Liver (tissue), 3 donors: ENCODE results near the gene TGIF2.

ENCODE experiments used
- EGR1 ChIP-seq, 2 donors: IDR thresholded peaks; 2 replicates each; pipeline ENCODE4 v1.6.1; 2016 to 2018; ENCODE audit warnings: antibody characterized with exemption in 2 of 2, low read depth in 2 of 2
- FOXA2 ChIP-seq: IDR thresholded peaks from 2 replicates; pipeline ENCODE4 v1.6.1; 2016; ENCODE audit warnings: antibody characterized with exemption
- GABPA ChIP-seq, 2 donors: IDR thresholded peaks in 1 of 2; conservative IDR thresholded peaks in 1 of 2; 2 replicates each; pipeline ENCODE4 v1.6.1; 2016; ENCODE audit warnings: antibody characterized with exemption in 2 of 2, mild to moderate bottlenecking in 1 of 2, moderate library complexity in 1 of 2
- JUND ChIP-seq, 2 donors: IDR thresholded peaks; 2 replicates each; pipeline ENCODE4 v1.6.1; 2016; ENCODE audit warnings: antibody characterized with exemption in 2 of 2
- RAD21 ChIP-seq, 2 donors: IDR thresholded peaks; 2 replicates each; pipeline ENCODE4 v1.6.1; 2016; ENCODE audit warnings: antibody characterized with exemption in 2 of 2, mild to moderate bottlenecking in 2 of 2
- RXRA ChIP-seq, 2 donors: IDR thresholded peaks; 2 replicates each; pipeline ENCODE4 v1.6.1; 2017 to 2018; ENCODE audit warnings: antibody characterized with exemption in 2 of 2, mild to moderate bottlenecking in 1 of 2
- SP1 ChIP-seq: IDR thresholded peaks from 2 replicates; pipeline ENCODE4 v1.6.1; 2018; ENCODE audit warnings: antibody characterized with exemption, mild to moderate bottlenecking
- TAF1 ChIP-seq: conservative IDR thresholded peaks from 2 replicates; pipeline ENCODE4 v1.6.1; 2016; ENCODE audit warnings: antibody characterized with exemption, mild to moderate bottlenecking
- YY1 ChIP-seq: IDR thresholded peaks from 2 replicates; pipeline ENCODE4 v1.6.1; 2016; ENCODE audit warnings: antibody characterized with exemption, mild to moderate bottlenecking
- TF ChIP-seq, protein P1 (sequence below): fragments of 150-350 bp; IDR thresholded peaks from 2 replicates; pipeline ENCODE4 v1.5.1; 2017; ENCODE audit warnings: improper control_type of control experiment, low read depth, low read length; ENCODE audit not compliant: missing input control
- TF ChIP-seq, protein P2 (sequence below): IDR thresholded peaks from 2 replicates; pipeline ENCODE4 v1.6.1; 2016; ENCODE audit warnings: antibody characterized with exemption
- TF ChIP-seq, protein P3 (sequence below): IDR thresholded peaks from 2 replicates; pipeline ENCODE4 v1.6.1; 2016; ENCODE audit warnings: antibody characterized with exemption
- TF ChIP-seq, protein P4 (sequence below): IDR thresholded peaks from 2 replicates; pipeline ENCODE4 v1.6.1; 2016; ENCODE audit warnings: antibody characterized with exemption, mild to moderate bottlenecking
- TF ChIP-seq, protein P5 (sequence below): IDR thresholded peaks from 2 replicates; pipeline ENCODE4 v1.6.1; 2016; ENCODE audit warnings: antibody characterized with exemption
- donor health status: healthy.
- donor health status: healthy.

DNA sequence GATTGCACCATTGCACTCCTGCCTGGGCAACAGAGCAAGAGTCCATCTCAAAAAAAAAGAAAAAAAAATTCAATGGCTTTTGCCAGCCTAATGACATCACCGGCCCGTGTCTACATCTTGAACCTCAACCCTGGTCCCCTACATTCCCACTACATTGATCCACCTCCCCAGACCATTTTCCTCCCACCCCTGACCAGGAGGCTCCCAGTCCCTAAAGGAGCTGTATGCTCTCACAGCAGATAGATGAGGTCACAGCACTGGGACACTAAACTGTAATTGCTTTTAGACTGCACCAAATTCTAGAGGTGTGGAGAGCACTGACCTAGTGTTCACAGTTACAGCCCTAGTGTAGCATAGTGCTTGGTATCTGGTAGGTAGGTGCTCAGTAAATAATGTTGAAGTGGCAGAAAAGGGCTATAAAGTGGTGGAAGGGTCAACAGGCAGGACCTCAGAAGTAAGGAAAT, 10.7 kb downstream of the TGIF2 start:
- TF ChIP-seq FOXA2 (no peak), GABPA (IDR thresholded peaks at IDR 0.05 in 1 of 2, conservative IDR thresholded peaks at IDR 0.05 in 1 of 2) (no peak), RXRA (IDR thresholded peaks at IDR 0.05) (peak in 1 of 2 donors; percentile 15), TAF1 (no peak), YY1 (no peak), SP1 (no peak), RAD21 (IDR thresholded peaks at IDR 0.05) (no peak), EGR1 (IDR thresholded peaks at IDR 0.05; ENCODE audit: low read depth in 2 of 2) (no peak), JUND (IDR thresholded peaks at IDR 0.05) (no peak)
- TF ChIP-seq, protein P1, sequence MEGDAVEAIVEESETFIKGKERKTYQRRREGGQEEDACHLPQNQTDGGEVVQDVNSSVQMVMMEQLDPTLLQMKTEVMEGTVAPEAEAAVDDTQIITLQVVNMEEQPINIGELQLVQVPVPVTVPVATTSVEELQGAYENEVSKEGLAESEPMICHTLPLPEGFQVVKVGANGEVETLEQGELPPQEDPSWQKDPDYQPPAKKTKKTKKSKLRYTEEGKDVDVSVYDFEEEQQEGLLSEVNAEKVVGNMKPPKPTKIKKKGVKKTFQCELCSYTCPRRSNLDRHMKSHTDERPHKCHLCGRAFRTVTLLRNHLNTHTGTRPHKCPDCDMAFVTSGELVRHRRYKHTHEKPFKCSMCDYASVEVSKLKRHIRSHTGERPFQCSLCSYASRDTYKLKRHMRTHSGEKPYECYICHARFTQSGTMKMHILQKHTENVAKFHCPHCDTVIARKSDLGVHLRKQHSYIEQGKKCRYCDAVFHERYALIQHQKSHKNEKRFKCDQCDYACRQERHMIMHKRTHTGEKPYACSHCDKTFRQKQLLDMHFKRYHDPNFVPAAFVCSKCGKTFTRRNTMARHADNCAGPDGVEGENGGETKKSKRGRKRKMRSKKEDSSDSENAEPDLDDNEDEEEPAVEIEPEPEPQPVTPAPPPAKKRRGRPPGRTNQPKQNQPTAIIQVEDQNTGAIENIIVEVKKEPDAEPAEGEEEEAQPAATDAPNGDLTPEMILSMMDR, result no peak
- TF ChIP-seq, protein P2, sequence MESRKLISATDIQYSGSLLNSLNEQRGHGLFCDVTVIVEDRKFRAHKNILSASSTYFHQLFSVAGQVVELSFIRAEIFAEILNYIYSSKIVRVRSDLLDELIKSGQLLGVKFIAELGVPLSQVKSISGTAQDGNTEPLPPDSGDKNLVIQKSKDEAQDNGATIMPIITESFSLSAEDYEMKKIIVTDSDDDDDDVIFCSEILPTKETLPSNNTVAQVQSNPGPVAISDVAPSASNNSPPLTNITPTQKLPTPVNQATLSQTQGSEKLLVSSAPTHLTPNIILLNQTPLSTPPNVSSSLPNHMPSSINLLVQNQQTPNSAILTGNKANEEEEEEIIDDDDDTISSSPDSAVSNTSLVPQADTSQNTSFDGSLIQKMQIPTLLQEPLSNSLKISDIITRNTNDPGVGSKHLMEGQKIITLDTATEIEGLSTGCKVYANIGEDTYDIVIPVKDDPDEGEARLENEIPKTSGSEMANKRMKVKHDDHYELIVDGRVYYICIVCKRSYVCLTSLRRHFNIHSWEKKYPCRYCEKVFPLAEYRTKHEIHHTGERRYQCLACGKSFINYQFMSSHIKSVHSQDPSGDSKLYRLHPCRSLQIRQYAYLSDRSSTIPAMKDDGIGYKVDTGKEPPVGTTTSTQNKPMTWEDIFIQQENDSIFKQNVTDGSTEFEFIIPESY, result no peak
- TF ChIP-seq, protein P3, sequence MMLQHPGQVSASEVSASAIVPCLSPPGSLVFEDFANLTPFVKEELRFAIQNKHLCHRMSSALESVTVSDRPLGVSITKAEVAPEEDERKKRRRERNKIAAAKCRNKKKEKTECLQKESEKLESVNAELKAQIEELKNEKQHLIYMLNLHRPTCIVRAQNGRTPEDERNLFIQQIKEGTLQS, result no peak
- TF ChIP-seq, protein P4, sequence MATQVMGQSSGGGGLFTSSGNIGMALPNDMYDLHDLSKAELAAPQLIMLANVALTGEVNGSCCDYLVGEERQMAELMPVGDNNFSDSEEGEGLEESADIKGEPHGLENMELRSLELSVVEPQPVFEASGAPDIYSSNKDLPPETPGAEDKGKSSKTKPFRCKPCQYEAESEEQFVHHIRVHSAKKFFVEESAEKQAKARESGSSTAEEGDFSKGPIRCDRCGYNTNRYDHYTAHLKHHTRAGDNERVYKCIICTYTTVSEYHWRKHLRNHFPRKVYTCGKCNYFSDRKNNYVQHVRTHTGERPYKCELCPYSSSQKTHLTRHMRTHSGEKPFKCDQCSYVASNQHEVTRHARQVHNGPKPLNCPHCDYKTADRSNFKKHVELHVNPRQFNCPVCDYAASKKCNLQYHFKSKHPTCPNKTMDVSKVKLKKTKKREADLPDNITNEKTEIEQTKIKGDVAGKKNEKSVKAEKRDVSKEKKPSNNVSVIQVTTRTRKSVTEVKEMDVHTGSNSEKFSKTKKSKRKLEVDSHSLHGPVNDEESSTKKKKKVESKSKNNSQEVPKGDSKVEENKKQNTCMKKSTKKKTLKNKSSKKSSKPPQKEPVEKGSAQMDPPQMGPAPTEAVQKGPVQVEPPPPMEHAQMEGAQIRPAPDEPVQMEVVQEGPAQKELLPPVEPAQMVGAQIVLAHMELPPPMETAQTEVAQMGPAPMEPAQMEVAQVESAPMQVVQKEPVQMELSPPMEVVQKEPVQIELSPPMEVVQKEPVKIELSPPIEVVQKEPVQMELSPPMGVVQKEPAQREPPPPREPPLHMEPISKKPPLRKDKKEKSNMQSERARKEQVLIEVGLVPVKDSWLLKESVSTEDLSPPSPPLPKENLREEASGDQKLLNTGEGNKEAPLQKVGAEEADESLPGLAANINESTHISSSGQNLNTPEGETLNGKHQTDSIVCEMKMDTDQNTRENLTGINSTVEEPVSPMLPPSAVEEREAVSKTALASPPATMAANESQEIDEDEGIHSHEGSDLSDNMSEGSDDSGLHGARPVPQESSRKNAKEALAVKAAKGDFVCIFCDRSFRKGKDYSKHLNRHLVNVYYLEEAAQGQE, result no peak
- TF ChIP-seq, protein P5, sequence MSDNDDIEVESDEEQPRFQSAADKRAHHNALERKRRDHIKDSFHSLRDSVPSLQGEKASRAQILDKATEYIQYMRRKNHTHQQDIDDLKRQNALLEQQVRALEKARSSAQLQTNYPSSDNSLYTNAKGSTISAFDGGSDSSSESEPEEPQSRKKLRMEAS, result no peak
